ENCODE results near the gene ALPI. TPM values are rescaled to one million over a fixed set of nuclear protein-coding genes. Genes with fewer than 3 reads are reported as not detected.

The ALPI gene
- total RNA-seq, 1 donor from 2014 or later: not detected

GRCh38 chr2:232459419-232460035 lies 3.6 kb downstream of the ALPI start:
- no peak for TF ChIP-seq CTCF (IDR thresholded peaks at IDR 0.05; ENCODE audit: insufficient read depth, low read length, poor library complexity, severe bottlenecking)
- no peak for DNase-seq (ENCODE audit: low read depth)
- Histone ChIP-seq H3K4me3 (ENCODE audit: low read depth, low read length) (no peak overlapping the region), H3K36me3 (ENCODE audit: control insufficient read depth, insufficient read depth, low read length) (no peaks in the 10 kb centered on the region), H3K27me3 (ENCODE audit: control insufficient read depth, insufficient read depth, low read length) (peaks cover 28% of the 10 kb centered on the region)

- Histone ChIP-seq H3K4me3 (ENCODE audit: low read depth, low read length) (no peak overlapping the region), H3K27me3 (ENCODE audit: control insufficient read depth, insufficient read depth, low read length) (peaks cover 25% of the 10 kb centered on the region), H3K36me3 (ENCODE audit: control insufficient read depth, insufficient read depth, low read length) (no peaks in the 10 kb centered on the region)
- TF ChIP-seq CTCF (IDR thresholded peaks at IDR 0.05; ENCODE audit: insufficient read depth, low read length, poor library complexity, severe bottlenecking): no peak
- no peak for DNase-seq (ENCODE audit: low read depth)
Measured at GRCh38 chr2:232460171-232460570, 4.2 kb downstream of the ALPI start.

- DNase-seq (ENCODE audit: low read depth): no peak
- Histone ChIP-seq H3K36me3 (ENCODE audit: control insufficient read depth, insufficient read depth, low read length) (no peaks in the 10 kb centered on the region), H3K27me3 (ENCODE audit: control insufficient read depth, insufficient read depth, low read length) (peaks cover 8% of the 10 kb centered on the region), H3K4me3 (ENCODE audit: low read depth, low read length) (no peak overlapping the region)
- no peak for TF ChIP-seq CTCF (IDR thresholded peaks at IDR 0.05; ENCODE audit: insufficient read depth, low read length, poor library complexity, severe bottlenecking)
Measured at GRCh38 chr2:232463701-232464543, 8.0 kb downstream of the ALPI start.

- Histone ChIP-seq H3K4me3 (ENCODE audit: low read depth, low read length) (no peak overlapping the region), H3K36me3 (ENCODE audit: control insufficient read depth, insufficient read depth, low read length) (no peaks in the 10 kb centered on the region), H3K27me3 (ENCODE audit: control insufficient read depth, insufficient read depth, low read length) (peaks cover 5% of the 10 kb centered on the region)
- no peak for TF ChIP-seq CTCF (IDR thresholded peaks at IDR 0.05; ENCODE audit: insufficient read depth, low read length, poor library complexity, severe bottlenecking)
- DNase-seq (ENCODE audit: low read depth): no peak
Measured at GRCh38 chr2:232464544-232464885, 8.6 kb downstream of the ALPI start.

GRCh38 chr2:232465061-232465460 lies 9.1 kb downstream of the ALPI start:
- no peak for DNase-seq (ENCODE audit: low read depth)
- Histone ChIP-seq H3K4me3 (ENCODE audit: low read depth, low read length) (no peak overlapping the region), H3K36me3 (ENCODE audit: control insufficient read depth, insufficient read depth, low read length) (no peaks in the 10 kb centered on the region), H3K27me3 (ENCODE audit: control insufficient read depth, insufficient read depth, low read length) (peaks cover 3% of the 10 kb centered on the region)
- no peak for TF ChIP-seq CTCF (IDR thresholded peaks at IDR 0.05; ENCODE audit: insufficient read depth, low read length, poor library complexity, severe bottlenecking)
